GM19468 (cell line): ENCODE results near the gene CORO7.

Experiments used
- ATAC-seq: cut with Tn5 transposase; IDR thresholded peaks from one replicate; pipeline ENCODE4 v1.9.1; 2021; ENCODE audit warnings: mild to moderate bottlenecking, moderate library complexity, moderate number of reproducible peaks; ENCODE audit not compliant: unreplicated experiment; ENCODE audit errors: extremely low read depth

The CORO7 gene

DNA sequence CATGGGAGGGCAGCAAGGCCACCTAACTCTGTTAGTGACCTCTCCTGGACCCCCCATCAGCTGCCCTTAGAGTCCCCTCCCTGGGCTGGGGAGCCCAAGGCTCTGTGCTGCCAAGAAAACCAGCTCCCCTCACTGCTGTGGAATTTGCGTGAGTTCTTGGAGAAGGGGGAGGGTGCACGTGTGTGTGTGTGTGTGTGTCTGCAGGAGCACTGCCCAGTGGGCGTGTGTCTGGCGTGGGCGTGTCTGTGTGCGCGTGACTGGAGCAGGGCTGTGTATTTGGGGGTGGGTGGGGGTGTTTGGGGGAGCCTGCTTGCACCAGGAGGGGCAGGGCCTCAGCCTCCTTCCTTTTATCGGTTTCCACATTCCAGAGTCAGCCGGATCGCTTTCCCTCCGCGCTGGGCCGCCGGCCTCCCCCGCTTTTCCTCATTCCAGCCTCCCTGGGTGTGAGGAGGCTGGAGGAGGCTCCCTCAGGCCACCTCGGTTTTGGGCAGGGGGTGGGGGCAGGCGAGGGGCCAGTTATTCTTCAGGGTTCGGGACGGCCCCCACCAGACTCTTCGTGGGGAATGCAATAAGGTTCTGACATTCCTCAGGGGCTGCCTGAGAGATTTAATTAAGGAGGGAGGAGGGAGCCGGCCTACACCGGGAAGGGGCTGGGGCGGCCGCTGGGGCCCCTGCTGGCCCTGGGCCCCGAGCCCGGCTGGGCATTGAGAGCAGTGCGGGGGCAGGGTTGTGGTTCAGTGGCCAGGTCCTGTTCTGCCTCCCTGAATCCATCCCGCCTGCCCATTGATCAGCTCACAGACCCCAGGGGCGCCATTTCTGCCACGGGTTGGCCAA lies 42.3 kb downstream of the CORO7 start:
- ATAC-seq, result no peak

DNA sequence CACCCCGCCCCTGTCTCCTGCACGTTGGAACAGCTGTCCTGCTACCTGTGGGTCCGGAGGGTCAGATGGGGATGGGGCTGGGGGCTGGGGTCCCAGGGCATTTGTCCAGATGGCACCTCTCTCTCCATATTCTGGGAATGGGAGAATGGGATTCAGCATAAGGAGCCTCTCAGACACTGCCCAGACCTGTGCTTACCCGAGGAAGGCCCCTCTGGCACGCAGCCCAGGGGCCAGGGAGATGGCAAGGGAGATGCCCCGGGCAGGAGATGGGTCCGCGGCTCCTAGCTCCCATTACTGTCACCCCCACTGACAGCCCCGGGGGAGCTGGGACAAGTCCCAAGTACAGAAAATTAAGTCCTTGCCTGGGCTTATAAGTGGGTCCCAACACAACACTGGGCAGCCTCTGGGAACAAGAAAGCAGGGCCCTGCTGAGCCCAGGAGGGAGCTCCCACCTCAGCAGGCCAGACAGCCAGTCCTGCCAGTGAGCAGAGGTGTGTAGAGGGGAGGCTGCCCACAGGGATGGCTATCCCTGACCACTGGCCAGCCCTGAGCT lies 43.0 kb downstream of the CORO7 start:
- ATAC-seq, result no peak

DNA sequence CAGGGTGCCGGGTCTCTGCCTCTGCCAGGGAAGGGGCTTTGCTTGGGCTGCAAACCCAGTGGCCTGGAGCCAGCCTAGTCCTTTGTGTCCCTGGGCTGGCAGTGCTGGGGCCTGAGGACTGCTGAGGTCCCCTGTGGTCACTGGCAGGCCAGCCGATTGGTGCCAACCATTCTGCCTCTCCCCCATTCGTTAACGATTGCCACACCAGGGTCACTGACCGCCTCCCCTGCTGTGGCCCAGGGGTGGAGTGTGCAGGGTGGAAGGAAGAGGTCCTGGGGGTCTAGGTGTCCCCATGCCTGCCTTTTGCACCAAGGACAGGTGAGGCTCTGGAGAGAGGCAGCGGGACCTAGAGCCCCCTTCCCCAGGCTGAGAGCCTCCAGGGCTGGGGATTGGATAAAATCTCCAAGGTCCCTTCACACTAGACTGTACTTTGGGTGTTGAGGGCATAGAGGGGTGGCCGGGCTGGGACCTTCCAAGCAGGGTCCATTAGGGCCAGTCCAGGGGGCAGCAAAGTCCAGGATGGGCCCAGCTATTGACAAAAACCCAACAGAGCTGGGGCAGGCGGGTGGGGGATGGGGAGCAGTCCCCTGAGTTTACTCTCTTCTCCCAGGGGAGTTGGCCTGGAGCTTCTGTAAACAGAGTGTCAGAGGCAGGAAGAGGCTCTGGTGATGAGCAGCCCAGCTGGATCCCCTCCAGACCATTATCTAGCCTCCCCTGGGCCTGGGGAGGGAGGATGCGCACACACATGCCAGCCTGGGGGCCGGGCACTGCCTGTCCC lies 43.6 kb downstream of the CORO7 start:
- ATAC-seq, result no peak

DNA sequence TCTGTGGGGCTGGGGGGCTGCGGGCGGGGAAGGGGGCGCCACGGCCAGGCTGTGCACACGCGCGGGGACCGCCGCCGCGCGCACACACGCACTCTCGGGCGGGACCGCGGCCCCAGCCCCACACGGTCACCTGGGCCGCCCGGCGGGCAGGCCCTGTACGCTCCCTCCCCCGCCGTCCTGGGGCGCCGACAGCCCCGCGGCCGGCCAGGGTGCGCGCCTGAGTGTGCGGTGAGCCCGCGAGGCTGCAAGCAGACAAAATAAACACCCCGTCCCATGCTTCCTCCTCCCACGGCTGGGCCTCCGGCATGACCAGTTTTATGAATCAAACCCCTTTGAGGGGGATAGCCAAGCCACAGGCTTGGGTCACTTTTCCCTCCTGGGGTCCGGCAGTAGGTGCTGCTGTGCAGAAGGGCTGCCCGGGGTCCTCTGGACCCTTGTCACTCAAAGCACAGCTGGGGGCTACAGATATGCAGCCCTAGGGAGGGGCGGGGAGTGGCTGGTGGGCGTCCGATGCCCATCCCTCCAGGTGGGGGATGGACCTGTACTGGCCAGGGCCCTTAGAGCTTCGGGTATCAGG lies 44.3 kb downstream of the CORO7 start:
- no peak for ATAC-seq

DNA sequence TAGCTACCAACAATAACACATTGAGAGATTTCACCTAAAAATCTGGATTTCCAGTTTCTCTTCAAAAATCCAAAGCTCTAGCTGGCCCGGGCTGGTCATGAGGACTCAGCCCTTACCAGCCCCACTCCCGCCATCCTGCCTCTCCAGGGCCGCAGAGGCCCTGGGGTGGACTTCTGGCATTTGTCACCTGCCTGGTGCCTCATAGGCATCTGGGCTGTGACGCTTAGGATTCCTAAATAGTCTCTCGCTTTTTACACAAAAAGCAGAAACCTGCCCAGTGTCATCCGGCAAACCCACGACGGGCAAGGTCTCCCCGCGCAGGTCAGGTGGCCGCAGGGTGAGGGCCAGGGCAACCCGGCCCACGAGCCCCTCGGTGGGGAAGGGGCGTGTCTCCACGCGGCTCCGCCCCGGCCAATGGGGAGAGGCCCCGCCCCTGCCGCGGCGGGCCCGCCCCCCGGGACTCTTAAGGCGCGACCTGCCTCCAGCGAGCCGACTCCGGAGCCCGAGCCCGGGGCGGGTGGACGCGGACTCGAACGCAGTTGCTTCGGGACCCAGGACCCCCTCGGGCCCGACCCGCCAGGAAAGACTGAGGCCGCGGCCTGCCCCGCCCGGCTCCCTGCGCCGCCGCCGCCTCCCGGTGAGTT lies 44.9 kb downstream of the CORO7 start, which contains the start of gene VASN:
VASN (plus strand) TSS at position 492 of the 644 bp plus-strand sequence. CDS start 9,030 bp downstream, outside the sequence.
- ATAC-seq, result no peak

DNA sequence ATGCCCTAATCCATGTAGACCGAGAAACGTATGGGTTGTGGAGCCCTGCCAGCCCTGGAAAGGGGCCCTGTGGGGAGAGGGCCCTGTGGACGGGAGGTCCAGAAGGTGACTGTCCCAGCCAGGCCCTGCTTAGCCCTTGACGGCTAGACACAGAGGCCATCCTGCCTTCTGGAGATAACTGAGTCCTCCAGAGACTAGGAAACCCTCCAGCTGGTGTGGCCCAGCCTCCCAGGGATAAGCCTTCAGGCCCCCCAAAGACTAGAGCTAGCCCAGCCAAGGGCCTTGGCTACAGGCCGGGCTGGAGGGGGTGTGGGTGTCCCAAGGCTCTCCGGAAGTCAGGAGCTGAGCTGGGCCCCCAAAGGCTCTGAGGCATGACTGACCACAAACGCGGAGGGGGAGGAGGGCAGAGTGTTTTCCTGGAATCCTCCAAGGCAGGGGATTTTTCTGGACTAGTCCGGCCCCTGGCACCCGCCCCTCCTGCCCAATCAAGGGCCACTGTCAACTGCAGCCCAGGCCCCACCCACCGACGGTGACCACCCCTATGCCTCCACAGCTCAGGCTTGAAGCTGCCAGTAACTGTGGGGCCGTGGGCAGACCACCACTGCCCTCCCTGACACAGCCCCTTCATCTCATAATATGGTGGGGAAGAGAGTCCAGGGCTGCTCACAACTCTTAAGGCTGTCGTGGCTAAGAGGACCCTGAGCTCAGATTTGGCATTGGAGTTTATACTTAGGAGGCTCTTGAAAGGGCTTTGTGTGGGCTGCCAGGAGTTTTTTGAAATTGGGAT lies 45.6 kb downstream of the CORO7 start:
- no peak for ATAC-seq

DNA sequence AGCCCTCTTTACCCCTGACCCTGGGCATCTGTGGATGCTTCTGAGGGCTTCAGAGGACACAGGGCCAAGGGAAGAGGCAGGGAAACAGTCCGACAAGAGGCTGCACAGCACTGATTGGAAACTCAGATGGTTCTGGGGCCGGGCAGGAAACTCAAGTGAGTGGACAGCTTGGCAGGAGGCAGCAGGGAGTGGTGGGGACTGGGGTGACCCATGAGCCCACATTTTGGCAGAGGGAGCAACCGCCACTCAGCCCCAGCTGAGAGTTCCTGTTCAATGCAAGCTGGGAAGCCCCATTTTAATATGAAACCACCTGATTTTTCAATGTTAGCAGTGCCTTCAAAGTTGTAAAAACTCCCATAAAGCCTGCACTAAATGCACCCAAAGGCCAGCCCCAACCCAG lies 46.2 kb downstream of the CORO7 start:
- ATAC-seq, result no peak

DNA sequence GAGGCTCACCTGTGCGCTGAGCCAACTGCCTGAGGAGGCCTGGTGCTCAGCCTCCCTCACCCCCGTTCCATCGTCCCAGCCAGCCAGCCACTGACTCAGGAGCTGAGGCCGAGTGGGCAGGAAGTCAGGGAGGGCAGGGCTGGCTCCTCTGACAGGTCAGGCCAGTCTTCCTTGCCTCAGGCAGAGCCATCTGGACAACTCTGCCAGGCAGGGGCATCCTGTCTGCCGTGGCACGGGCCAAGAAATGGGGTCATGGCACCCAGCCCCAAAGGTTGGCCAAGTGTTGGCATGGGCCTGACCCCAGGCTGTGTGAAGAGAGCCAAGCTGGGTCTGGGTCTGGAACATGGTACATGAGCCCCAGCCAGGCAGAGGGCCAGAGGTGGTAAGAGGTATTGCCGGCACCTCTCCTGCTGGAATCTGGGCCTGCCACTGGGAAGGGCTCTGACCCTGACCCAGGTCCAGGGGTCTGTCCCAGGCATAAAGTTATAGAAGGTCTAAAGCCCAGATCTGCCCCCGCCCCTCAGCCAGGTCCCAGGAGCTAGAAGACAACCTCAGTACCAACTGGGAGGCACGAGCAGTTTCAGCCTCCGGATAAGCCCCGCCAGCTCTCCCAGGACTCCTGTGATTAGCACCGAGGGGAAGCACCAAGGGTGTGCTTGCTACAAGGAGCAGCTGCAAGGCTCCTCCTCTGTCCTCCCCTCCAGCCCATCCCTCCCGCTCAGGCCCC lies 47.2 kb downstream of the CORO7 start:
- no peak for ATAC-seq

DNA sequence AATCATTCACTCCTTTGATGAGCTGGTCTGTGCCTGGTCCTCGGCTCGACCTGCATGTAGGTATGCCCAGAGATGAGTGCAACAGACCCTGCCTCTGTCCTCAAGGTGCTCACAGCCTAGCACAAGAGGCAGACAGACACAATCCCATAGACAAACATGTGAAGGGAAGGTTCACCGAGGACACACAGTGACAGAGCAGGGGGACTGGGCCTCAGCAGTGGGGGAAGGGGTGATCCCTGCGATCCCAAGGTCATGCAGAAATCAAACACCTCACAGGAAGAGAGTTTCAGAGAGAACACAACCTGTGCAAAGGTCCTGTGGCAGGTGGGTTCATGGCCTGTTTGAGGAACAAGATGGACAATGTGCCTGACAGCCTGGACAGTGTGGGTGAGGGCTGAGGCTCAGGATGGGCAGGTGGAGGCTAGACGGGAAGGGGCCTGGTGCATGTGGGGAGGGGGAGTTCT lies 49.0 kb downstream of the CORO7 start:
- ATAC-seq, result no peak

DNA sequence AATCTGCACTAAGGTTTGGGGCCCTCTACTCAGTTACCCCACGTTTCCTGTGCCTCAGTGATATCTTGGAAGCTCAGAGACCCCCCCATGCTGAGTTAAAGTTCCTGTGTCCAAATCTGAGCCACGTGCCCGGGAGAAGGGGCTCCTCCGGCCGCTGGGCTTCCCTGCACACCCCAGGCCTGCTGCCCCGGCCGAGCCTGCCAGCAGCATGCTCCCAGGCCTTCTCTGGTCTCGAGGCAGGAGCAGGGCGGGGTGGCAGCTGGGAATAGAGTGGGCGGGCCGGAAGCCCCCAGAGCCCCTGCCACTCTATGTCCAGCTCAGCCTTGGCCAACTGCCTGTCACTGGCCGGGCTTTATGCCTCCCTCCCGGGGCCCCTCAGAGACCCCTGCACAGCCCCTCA lies 50.4 kb downstream of the CORO7 start:
- no peak for ATAC-seq

DNA sequence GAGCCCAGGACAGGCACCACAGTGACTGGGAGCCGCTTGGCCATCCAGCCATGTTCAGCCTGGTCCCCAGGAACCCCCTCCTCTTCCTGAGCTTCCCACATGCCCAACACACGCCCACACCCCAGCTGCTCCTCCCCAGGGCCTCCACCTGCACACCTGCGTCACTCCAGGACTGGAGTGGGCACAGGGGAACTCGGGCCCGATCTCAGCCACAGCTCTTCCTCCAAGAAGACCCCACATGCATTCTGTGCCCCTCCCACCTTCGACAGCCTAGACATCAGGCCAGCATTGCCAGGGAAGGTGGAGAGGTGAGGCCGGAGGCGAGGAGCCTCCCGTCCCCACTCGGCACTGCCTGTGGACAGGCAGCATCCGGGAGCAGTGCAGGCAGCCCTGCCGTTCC lies 50.8 kb downstream of the CORO7 start:
- no peak for ATAC-seq

DNA sequence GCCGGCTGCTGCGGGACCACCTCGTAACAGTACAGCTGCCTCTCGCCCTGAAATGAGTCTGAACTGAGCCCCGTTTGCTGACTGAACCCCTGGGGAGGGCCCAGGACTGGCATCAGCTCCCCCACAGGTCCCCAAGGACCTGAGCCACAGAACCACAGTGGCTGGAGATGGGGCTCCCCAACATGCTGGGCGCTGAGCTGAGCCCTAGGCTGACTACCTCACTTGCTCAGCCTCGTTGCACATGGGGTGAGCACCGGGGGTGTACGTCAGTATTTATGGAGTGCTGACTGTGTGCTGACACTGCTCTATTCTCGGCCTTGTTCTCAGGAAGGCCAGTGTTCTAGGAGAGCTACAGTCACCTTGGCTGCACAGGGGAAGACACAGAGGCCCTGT lies 51.4 kb downstream of the CORO7 start:
- peak; percentile 24 for ATAC-seq

DNA sequence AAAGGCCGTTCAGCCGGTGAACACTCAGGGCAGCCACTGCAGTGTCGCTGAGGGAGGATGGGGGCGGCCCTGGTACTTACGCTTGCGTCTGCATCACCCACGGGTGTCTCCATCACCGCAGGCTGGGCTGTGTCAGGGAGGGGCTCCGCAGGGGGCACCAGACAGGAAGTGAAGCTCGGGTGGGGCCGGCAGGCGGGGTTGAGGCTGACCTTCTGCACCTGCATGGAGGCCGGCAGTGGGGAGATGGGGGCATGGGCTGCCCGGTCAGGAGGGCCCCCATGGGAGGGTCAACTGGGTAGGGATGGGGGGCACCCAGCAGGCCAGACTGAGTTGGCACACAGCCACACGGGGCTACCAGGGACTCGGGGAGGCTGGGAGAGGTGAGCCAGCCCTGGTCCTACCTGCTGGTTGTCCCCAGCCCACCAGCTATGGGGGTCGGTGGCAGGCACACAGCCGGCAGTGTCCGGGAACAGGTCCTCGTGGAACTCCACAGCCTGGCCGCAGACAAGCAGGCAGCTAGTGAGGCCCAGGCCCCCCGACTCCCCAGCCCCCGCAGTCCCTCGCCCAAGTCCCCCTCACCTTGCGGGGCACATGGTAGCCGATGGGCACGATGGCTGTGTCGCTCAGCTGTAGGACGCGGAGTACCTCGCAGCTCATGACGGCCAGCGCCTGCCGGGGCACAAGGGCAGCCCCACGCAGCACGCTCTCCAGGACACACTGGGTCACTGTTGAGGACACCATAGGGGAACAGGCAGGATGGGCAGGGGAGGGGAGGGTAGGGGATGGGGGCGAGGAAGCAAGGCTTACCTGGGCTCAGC lies 52.0 kb downstream of the CORO7 start:
- no peak for ATAC-seq

DNA sequence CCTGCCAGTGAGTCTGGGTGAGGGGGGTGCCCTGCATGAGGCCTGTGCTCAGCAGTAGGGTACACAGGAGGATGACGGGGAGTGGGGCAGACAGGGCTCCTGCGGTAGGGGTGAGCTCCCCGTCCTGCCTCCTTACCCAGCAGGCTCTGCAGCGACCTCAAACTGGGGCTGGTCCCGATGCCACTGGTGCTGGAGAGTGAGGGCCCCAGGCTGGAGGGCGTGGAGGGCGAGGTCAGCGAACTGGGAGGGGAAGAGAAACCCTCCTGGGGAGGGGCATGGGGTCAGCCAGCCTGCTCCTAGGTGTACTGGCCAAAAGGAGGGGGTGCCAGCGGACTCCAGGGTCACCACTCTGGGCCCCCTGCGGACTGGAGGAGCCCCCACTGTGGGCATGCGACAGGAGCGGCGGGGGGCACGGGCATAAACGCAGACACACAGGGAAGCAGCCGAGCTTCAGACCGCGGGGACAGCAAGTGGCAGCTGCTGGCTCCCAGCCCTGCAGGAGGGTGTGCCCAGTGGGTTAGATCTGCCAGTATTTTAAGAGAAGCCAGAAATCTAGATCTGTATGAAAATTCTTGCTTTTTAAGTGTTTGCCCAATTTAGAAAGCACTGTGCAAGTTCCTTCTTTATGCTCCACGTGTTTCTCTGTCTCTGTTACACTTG lies 53.8 kb downstream of the CORO7 start:
- ATAC-seq, result no peak

DNA sequence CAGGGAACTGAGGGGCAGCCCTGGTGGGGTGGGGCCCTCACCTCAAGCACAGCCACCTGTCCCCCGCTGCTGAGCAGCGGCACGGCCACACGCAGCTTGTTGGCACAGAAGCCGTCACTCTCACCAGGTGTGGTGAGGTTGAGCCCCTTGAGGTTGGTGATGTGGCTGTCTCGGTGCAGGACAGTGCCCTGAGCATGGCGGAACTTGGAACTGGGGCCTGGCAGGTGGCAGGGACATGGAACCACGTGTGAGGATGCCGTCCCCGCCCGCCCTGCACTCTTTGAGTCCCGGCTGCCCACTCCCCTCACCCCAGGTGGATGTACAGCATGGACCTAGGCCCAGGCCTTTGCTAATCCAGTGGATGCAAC lies 54.5 kb downstream of the CORO7 start:
- ATAC-seq, result no peak

DNA sequence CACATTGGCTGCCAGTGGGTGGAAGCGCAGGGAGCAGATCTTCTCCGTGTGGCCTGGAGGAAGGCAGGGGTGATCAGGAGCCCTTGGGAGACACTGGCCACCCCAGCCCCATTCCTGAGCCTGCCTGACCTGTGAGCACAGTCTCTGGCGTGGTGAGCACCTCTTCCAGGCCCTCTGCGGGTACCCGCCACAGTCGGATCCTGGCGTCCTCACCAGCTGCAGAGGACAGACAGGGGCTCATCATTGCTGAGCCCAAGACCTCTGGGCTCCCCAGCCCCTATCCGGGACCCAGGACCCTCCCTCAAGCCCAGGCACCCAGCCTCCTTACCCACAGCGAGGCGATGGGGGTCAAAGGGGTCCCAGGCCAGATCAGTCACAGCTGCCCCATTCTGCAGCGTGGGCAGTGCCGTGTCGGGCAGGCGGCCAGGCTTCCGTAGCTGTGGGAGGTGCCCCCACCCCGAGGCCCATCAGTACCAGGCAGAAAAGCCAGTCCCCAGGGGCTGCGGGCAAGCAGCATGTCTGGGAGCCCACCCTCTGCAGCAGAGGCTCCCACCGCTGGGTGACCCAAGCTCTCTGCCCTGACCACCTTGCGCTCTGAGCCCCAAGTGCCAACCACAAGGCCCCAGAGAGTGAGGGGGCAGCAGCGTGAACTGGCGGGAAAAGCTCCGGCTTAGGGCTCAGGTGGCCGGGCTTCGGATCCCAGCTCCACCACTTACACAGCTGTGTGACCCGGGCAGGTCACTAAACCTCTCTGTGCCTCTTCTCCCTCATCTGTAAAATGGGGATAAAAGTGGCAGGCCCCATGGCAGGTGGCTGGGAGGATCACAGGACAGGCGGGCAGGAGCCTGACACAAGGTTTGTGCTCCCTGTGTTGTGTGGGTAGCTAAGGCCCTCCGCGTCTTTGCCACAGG lies 55.1 kb downstream of the CORO7 start:
- no peak for ATAC-seq
